ENCODE results near the gene TAS1R3. TPM values are rescaled to one million over a fixed set of nuclear protein-coding genes. Genes with fewer than 3 reads are reported as not detected.

TAS1R3 gene
- total and polyA plus RNA-seq, 10 of the 15 experiments (the other 5 are each of a cell fraction or from before 2014, with no cell fraction given): 0.04 to 0.51 (median 0.08) TPM; not detected in 3

DNA sequence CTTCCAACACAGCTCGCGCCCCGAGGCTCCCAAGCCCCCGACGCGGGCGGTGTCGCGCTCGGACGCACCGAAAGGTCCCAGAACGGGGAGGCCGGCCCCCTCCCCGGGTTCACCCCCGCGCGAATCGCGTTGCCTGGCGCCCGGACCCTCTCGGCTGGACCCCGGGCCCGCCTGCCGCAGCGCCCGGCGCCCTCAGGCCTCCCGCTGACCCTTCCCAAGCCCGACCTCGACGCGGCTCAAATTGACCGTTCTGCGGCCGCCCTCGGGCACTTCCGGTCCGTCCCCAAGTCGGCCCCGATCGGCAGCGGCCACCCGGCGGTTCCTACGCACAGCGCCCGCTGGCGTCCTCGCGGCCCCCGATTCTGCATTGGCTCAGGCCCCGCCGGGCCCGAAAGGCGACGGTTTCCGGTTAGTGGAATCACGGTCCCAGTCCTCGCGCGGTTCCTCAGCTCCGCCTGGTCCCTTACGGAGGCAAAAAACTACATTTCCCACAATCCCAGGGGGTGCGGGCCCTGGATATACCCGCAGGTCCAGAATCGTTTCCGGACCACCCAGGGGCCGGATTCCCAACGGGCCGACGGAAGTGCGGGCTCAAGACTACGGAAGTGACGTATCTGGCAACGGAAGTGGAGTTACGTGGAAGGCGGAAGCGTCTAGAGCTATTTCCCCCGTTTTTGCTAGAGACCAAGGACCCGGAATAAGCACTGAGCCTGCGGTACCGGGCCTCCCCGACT is 44.0 kb downstream of the TAS1R3 start, which contains the start of gene AURKAIP1 (continued):
- TF ChIP-seq NKRF (conservative IDR thresholded peaks at IDR 0.05) (peak; percentile 74), ZNF24 (IDR thresholded peaks at IDR 0.05) (peak; percentile 93), CHD2 (IDR thresholded peaks at IDR 0.05; ENCODE audit: borderline replicate concordance, low read depth, low read length) (peak; percentile 99), TAF1 (IDR thresholded peaks at IDR 0.05; ENCODE audit: borderline replicate concordance, low read depth, low read length) (peak; percentile 72), PAX5 (IDR thresholded peaks at IDR 0.05; ENCODE audit: borderline replicate concordance, low read depth, low read length) (0 out of 2 replicates have a peak, but pooled peaks have one; percentile 47), ZSCAN29 (IDR thresholded peaks at IDR 0.05) (peak; percentile 91), ZNF384 (IDR thresholded peaks at IDR 0.05; ENCODE audit: borderline replicate concordance, low read depth, low read length) (peak; percentile 38; the same call in 1 of the 2 replicates), IRF4 (IDR thresholded peaks at IDR 0.05; ENCODE audit: low read depth, low read length) (no peak), SP1 (IDR thresholded peaks at IDR 0.05; ENCODE audit: low read depth, low read length) (peak; percentile 88), SMARCA5 (IDR thresholded peaks at IDR 0.05) (peak; percentile 99), SKIL (IDR thresholded peaks at IDR 0.05; ENCODE audit: low read depth, poor library complexity, severe bottlenecking) (no peak), WRNIP1 (IDR thresholded peaks at IDR 0.05; ENCODE audit: borderline replicate concordance, low read depth, low read length) (0 out of 2 replicates have a peak, but pooled peaks have one; percentile 35), ZNF622 (IDR thresholded peaks at IDR 0.05) (no peak), MTA3 (IDR thresholded peaks at IDR 0.05; ENCODE audit: borderline replicate concordance, low read length) (no peak), BMI1 (IDR thresholded peaks at IDR 0.05; ENCODE audit: borderline replicate concordance) (no peak), RCOR1 (conservative IDR thresholded peaks at IDR 0.05; ENCODE audit: low read depth, low read length) (peak; percentile 97), ASH2L (IDR thresholded peaks at IDR 0.05; ENCODE audit: borderline replicate concordance, low read depth) (peak; percentile 98; the same call in 1 of the 2 replicates), ZNF274 (IDR thresholded peaks at IDR 0.05; ENCODE audit: insufficient read depth, insufficient read length) (no peak), FOS (IDR thresholded peaks at IDR 0.05; ENCODE audit: borderline replicate concordance, extremely low read depth, insufficient read length) (no peak), TCF12 (IDR thresholded peaks at IDR 0.05; ENCODE audit: low read depth, low read length) (no peak), NRF1 (conservative IDR thresholded peaks at IDR 0.05; ENCODE audit: low read depth, low read length) (no peak)
- TF ChIP-seq, protein P1, sequence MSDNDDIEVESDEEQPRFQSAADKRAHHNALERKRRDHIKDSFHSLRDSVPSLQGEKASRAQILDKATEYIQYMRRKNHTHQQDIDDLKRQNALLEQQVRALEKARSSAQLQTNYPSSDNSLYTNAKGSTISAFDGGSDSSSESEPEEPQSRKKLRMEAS (IDR thresholded peaks at IDR 0.05; ENCODE audit: low read depth, low read length): no peak
- TF ChIP-seq, protein P2, sequence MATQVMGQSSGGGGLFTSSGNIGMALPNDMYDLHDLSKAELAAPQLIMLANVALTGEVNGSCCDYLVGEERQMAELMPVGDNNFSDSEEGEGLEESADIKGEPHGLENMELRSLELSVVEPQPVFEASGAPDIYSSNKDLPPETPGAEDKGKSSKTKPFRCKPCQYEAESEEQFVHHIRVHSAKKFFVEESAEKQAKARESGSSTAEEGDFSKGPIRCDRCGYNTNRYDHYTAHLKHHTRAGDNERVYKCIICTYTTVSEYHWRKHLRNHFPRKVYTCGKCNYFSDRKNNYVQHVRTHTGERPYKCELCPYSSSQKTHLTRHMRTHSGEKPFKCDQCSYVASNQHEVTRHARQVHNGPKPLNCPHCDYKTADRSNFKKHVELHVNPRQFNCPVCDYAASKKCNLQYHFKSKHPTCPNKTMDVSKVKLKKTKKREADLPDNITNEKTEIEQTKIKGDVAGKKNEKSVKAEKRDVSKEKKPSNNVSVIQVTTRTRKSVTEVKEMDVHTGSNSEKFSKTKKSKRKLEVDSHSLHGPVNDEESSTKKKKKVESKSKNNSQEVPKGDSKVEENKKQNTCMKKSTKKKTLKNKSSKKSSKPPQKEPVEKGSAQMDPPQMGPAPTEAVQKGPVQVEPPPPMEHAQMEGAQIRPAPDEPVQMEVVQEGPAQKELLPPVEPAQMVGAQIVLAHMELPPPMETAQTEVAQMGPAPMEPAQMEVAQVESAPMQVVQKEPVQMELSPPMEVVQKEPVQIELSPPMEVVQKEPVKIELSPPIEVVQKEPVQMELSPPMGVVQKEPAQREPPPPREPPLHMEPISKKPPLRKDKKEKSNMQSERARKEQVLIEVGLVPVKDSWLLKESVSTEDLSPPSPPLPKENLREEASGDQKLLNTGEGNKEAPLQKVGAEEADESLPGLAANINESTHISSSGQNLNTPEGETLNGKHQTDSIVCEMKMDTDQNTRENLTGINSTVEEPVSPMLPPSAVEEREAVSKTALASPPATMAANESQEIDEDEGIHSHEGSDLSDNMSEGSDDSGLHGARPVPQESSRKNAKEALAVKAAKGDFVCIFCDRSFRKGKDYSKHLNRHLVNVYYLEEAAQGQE (IDR thresholded peaks at IDR 0.05; ENCODE audit: low read depth, low read length): no peak

Data from GM12878 (cell line).